GM23248 (cell line): ENCODE data around the gene SLC25A26. TPM values are rescaled to one million over a fixed set of nuclear protein-coding genes. Genes with fewer than 3 reads are reported as not detected.
"Not testable (repeated sequence)": the region's sequence is repeated elsewhere in the genome, so short reads cannot be mapped to it uniquely, and the experiment has no call there.

ENCODE experiments used
- DNase-seq: peaks from one replicate; pipeline ENCODE4 v3.0.0-alpha.2; 2015
- H2AFZ ChIP-seq: fragments of 200-600 bp; sonication (generic); 2 replicates; pipeline ENCODE4 v1.6.1; 2016; ENCODE audit warnings: antibody characterized with exemption
- H3F3A ChIP-seq: fragments of 200-600 bp; sonication (generic); 2 replicates; pipeline ENCODE4 v1.6.1; 2016; ENCODE audit warnings: mild to moderate bottlenecking, antibody characterized with exemption, mixed run types; ENCODE audit not compliant: insufficient read depth
- H3K27ac ChIP-seq: fragments of 200-600 bp; sonication (generic); 2 replicates; pipeline ENCODE4 v1.5.1; 2016; ENCODE audit warnings: mild to moderate bottlenecking
- H3K27me3 ChIP-seq: fragments of 200-600 bp; sonication (generic); replicated peaks from 2 replicates; pipeline ENCODE4 v1.6.1; 2016; ENCODE audit warnings: mild to moderate bottlenecking; ENCODE audit not compliant: insufficient read depth
- H3K36me3 ChIP-seq: fragments of 200-600 bp; sonication (generic); 2 replicates; pipeline ENCODE4 v1.6.1; 2016; ENCODE audit warnings: low read depth, mild to moderate bottlenecking
- H3K4me1 ChIP-seq: fragments of 200-600 bp; sonication (generic); 2 replicates; pipeline ENCODE4 v1.6.1; 2016; ENCODE audit warnings: mild to moderate bottlenecking; ENCODE audit not compliant: insufficient read depth
- H3K4me2 ChIP-seq: fragments of 200-600 bp; sonication (generic); one replicate; pipeline ENCODE4 v1.6.1; 2016; ENCODE audit warnings: mild to moderate bottlenecking; ENCODE audit not compliant: unreplicated experiment
- H3K4me3 ChIP-seq: fragments of 200-600 bp; sonication (generic); 2 replicates; pipeline ENCODE4 v1.5.1; 2016; ENCODE audit warnings: mild to moderate bottlenecking
- H3K79me2 ChIP-seq: fragments of 200-600 bp; sonication (generic); 2 replicates; pipeline ENCODE4 v1.6.1; 2016; ENCODE audit warnings: mild to moderate bottlenecking; ENCODE audit not compliant: insufficient read depth
- H3K9ac ChIP-seq: fragments of 200-600 bp; sonication (generic); 2 replicates; pipeline ENCODE4 v1.6.1; 2016; ENCODE audit warnings: mild to moderate bottlenecking
- H3K9me2 ChIP-seq: fragments of 200-600 bp; sonication (generic); 2 replicates; pipeline ENCODE4 v1.6.1; 2016; ENCODE audit warnings: mixed run types, mild to moderate bottlenecking, moderate library complexity; ENCODE audit not compliant: insufficient read depth
- H3K9me3 ChIP-seq: fragments of 200-600 bp; sonication (generic); one replicate; pipeline ENCODE4 v1.6.1; 2017; ENCODE audit warnings: low read depth
- H4K20me1 ChIP-seq: fragments of 200-600 bp; sonication (generic); 2 replicates; pipeline ENCODE4 v1.6.0; 2016; ENCODE audit not compliant: insufficient read depth
- EZH2 ChIP-seq: fragments of 200-600 bp; sonication (generic); IDR thresholded peaks from 2 replicates; pipeline ENCODE4 v1.6.1; 2018; ENCODE audit warnings: antibody characterized with exemption, mild to moderate bottlenecking; ENCODE audit not compliant: insufficient read depth, poor library complexity, severe bottlenecking
- EZH2phosphoT487 ChIP-seq: fragments of 200-600 bp; sonication (generic); IDR thresholded peaks from 2 replicates; pipeline ENCODE4 v1.6.1; 2018; ENCODE audit warnings: antibody characterized with exemption, moderate library complexity, mild to moderate bottlenecking, low read depth; ENCODE audit not compliant: insufficient read depth
- WGBS, 2 experiments: methylation state at CpG; one replicate each; pipeline ENCODE4 v1.1.6; 2015 to 2017; ENCODE audit warnings: low lambda C conversion rate in 2 of 2, low coverage in 1 of 2; ENCODE audit errors: missing lambda C conversion rate in 2 of 2; 5-methylcytosine and 5-hydroxymethylcytosine counted together
- in situ Hi-C: fragments of 300-500 bp; cut with MboI; formaldehyde crosslinking; loops from 2 replicates; pipeline ENCODE4 v1.15.0; 2020
- polyA plus RNA-seq: library from polyadenylated mRNA; unstranded; fragments of >200 nt; fragmentation: Nextera tagmentation; extraction: Ambion mirVana; gene quantifications from 2 replicates; pipeline ENCODE4 v1.2.1, GENCODE V29; 2016
- total RNA-seq: library from RNA; depleted of rRNA; stranded (reverse); fragments of >200 nt; shearing (Covaris generic); gene quantifications from 2 replicates; pipeline ENCODE4 v1.2.3, GENCODE V29; 2014

The SLC25A26 gene
- total and polyA plus RNA-seq, 2 experiments from 2014 or later = 25.2 to 26.9 TPM

DNA sequence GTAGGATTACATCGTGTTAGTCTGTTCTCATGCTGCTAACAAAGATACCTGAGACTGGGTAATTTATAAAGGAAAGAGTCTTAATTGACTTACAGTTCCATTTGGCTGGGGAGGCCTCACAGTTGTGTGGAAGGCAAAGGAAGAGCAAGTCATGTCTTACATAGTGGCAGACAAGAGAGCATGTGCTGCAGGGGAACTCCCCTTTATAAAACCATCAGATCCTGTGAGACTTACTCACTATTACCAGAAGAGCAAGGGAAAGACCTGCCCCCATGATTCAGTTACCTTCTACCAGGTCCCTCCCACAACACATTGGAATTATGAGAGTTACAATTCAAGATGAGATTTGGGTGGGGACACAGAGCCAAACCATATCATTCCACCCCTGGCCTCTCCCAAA is 3.4 kb downstream of the SLC25A26 start:
- in situ Hi-C loops = no loop called here
- no peaks in the 10 kb centered on the region for H3K36me3 ChIP-seq
- no peak overlapping the region for H3K4me3 ChIP-seq
- 95 to 100% methylated on average over 1 of the region's 1 CpG for WGBS, 2 experiments
- no peak overlapping the region for H3K27ac ChIP-seq
- no peaks in the 10 kb centered on the region for H3K9me2 ChIP-seq
- H3K9ac ChIP-seq = no peak overlapping the region
- H3F3A ChIP-seq = no peaks in the 10 kb centered on the region
- no peak overlapping the region for H2AFZ ChIP-seq
- H3K4me1 ChIP-seq = peaks cover 7% of the 10 kb centered on the region
- DNase-seq = no peak
- H3K4me2 ChIP-seq = no peak overlapping the region
- H3K27me3 ChIP-seq = no peaks in the 10 kb centered on the region
- no peaks in the 10 kb centered on the region for H3K9me3 ChIP-seq
- peaks cover 17% of the 10 kb centered on the region for H3K79me2 ChIP-seq
- TF ChIP-seq EZH2 (no peak), EZH2phosphoT487 (no peak)
- H4K20me1 ChIP-seq = no peaks in the 10 kb centered on the region

DNA sequence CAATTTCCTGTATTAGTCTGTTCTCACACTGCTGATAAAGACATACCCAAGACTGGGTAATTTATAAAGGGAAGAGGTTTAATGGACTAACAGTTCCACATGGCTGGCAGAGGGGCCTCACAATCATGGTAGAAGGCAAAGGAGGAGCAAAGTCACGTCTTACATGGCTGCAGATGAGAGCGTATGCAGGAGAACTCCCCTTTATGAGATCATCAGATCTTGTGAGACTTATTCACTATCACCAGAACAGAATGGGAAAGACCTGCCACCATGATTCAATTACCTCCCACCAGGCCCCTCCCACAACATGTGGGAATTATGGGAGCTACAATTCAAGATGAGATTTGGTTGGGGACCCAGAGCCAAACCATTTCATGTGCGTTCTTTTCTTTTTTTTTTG is 5.3 kb downstream of the SLC25A26 start:
- H3K4me1 ChIP-seq, H3K9ac ChIP-seq, H2AFZ ChIP-seq, H3F3A ChIP-seq, H3K27ac ChIP-seq, H3K4me2 ChIP-seq, H3K9me3 ChIP-seq, in situ Hi-C loops, H3K36me3 ChIP-seq, H3K27me3 ChIP-seq, H3K9me2 ChIP-seq, DNase-seq, H4K20me1 ChIP-seq, H3K4me3 ChIP-seq: not testable (repeated sequence)
- peaks cover 17% of the 10 kb centered on the region for H3K79me2 ChIP-seq
- 97% methylated on average over 3 of the region's 3 CpGs for WGBS, 2 experiments

DNA sequence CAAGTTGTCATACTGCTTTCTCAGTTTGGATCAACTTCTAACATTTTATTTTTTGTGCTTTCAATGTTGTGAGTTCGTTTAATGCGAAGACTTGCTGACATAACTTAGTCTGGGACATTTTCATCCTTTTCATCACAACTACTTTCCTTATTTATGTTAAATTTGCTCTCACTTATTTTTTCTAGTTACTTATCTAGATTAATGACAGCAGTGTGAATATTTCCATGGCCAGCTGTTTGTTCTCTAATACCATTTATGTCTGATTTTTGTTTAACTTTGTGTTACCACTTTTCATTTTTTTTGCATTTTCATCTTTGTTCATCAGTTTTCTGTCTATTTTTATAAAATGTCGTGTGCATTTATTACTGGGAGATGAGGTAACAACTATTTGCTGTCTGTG is 6.2 kb downstream of the SLC25A26 start:
- no peaks in the 10 kb centered on the region for H3K4me1 ChIP-seq
- H2AFZ ChIP-seq = no peak overlapping the region
- no peak for TF ChIP-seq EZH2
- TF ChIP-seq EZH2phosphoT487 = no peak
- no peak for DNase-seq
- peaks cover 8% of the 10 kb centered on the region for H3K79me2 ChIP-seq
- H3K36me3 ChIP-seq = no peaks in the 10 kb centered on the region
- no peaks in the 10 kb centered on the region for H3K27me3 ChIP-seq
- H3K9me3 ChIP-seq = no peaks in the 10 kb centered on the region
- WGBS, 2 experiments = 55 to 60% methylated on average over 3 of the region's 3 CpGs
- H4K20me1 ChIP-seq = no peaks in the 10 kb centered on the region
- no peak overlapping the region for H3K4me2 ChIP-seq
- H3F3A ChIP-seq = no peaks in the 10 kb centered on the region
- no peak overlapping the region for H3K27ac ChIP-seq
- H3K9me2 ChIP-seq = no peaks in the 10 kb centered on the region
- no peak overlapping the region for H3K9ac ChIP-seq
- in situ Hi-C loops = no loop called here
- no peak overlapping the region for H3K4me3 ChIP-seq

DNA sequence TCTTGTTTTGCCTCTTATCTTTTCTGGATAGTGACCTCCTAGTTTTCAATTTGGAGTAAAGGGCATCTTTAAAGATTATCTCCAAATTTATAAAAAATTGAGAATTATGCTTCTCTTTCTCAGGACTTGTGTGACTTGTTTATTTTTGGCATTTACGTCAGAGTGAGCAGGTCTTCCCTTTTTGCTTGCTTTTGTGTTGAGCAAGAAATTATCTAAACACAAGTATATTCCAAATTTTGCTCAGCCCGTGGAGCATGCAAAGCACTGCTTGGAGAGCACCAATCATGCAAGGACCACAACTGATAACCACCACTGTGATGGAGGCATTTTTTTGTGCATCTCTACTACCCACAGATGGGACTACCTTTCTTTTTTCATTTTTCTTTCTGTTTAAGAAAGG is 7.1 kb downstream of the SLC25A26 start:
- WGBS, 2 experiments = 91 to 100% methylated on average over 2 of the region's 2 CpGs
- H3K4me2 ChIP-seq = no peak overlapping the region
- H3K27ac ChIP-seq = no peak overlapping the region
- no peaks in the 10 kb centered on the region for H3K9me3 ChIP-seq
- no peak for DNase-seq
- TF ChIP-seq EZH2phosphoT487 = no peak
- TF ChIP-seq EZH2 = no peak
- in situ Hi-C loops = no loop called here
- no peak overlapping the region for H3K9ac ChIP-seq
- no peaks in the 10 kb centered on the region for H4K20me1 ChIP-seq
- no peaks in the 10 kb centered on the region for H3K4me1 ChIP-seq
- H3K79me2 ChIP-seq = peaks cover 6% of the 10 kb centered on the region
- no peaks in the 10 kb centered on the region for H3K9me2 ChIP-seq
- no peak overlapping the region for H3K4me3 ChIP-seq
- H3K27me3 ChIP-seq = no peaks in the 10 kb centered on the region
- no peak overlapping the region for H2AFZ ChIP-seq
- no peaks in the 10 kb centered on the region for H3F3A ChIP-seq
- no peaks in the 10 kb centered on the region for H3K36me3 ChIP-seq

GRCh38 chr3:66228707-66229106 is 7.9 kb downstream of the SLC25A26 start:
- WGBS, 2 experiments = 88 to 92% methylated on average over 1 of the region's 1 CpG
- in situ Hi-C loops = no loop called here
- DNase-seq = no peak

More at GRCh38 chr3:66228707-66229106, 7.9 kb downstream of the SLC25A26 start:
- Histone ChIP-seq H2AFZ (no peak overlapping the region), H3K4me1 (no peaks in the 10 kb centered on the region), H3K79me2 (peaks cover 9% of the 10 kb centered on the region), H3K9me3 (no peaks in the 10 kb centered on the region), H3K36me3 (no peaks in the 10 kb centered on the region), H3K9ac (no peak overlapping the region), H3K4me3 (no peak overlapping the region), H3F3A (no peaks in the 10 kb centered on the region), H4K20me1 (no peaks in the 10 kb centered on the region), H3K4me2 (no peak overlapping the region), H3K27ac (no peak overlapping the region), H3K9me2 (no peaks in the 10 kb centered on the region), H3K27me3 (no peaks in the 10 kb centered on the region)
- TF ChIP-seq EZH2phosphoT487 (no peak), EZH2 (no peak)
